Measurements from ENCODE around the gene RNFT2.

GRCh38 chr12:116800918-116801317 lies 62.8 kb downstream of the RNFT2 start:
- TF ChIP-seq, protein P1, sequence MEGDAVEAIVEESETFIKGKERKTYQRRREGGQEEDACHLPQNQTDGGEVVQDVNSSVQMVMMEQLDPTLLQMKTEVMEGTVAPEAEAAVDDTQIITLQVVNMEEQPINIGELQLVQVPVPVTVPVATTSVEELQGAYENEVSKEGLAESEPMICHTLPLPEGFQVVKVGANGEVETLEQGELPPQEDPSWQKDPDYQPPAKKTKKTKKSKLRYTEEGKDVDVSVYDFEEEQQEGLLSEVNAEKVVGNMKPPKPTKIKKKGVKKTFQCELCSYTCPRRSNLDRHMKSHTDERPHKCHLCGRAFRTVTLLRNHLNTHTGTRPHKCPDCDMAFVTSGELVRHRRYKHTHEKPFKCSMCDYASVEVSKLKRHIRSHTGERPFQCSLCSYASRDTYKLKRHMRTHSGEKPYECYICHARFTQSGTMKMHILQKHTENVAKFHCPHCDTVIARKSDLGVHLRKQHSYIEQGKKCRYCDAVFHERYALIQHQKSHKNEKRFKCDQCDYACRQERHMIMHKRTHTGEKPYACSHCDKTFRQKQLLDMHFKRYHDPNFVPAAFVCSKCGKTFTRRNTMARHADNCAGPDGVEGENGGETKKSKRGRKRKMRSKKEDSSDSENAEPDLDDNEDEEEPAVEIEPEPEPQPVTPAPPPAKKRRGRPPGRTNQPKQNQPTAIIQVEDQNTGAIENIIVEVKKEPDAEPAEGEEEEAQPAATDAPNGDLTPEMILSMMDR (conservative IDR thresholded peaks at IDR 0.05 in 1 of 2, IDR thresholded peaks at IDR 0.05 in 1 of 2; ENCODE audit: extremely low read depth in 1 of 2, insufficient read depth in 1 of 2, low read depth in 1 of 2, low read length in 2 of 2), result no peak
- TF ChIP-seq EZH2 (IDR thresholded peaks at IDR 0.05; ENCODE audit: borderline replicate concordance, low read length), result no peak
